ENCODE results near the gene CFAP126. TPM values are rescaled to one million over a fixed set of nuclear protein-coding genes. Genes with fewer than 3 reads are reported as not detected.
"Not testable (repeated sequence)": the region's sequence is repeated elsewhere in the genome, so short reads cannot be mapped to it uniquely, and the experiment has no call there.

The CFAP126 gene
- total and polyA plus RNA-seq, 4 experiments from 2014 or later: not detected

- DNase-seq; H3K4me3 ChIP-seq (ENCODE audit: low read length in 2 of 2); H3K9me3 ChIP-seq (ENCODE audit: control insufficient read depth in 1 of 2, low read length in 2 of 2); H3K27ac Mint-ChIP-seq; H3K36me3 ChIP-seq (ENCODE audit: insufficient read depth, low read length); POLR2A ChIA-PET (ENCODE audit: partially characterized antibody); H3K4me3 Mint-ChIP-seq; H3K27ac ChIP-seq (ENCODE audit: low read depth, low read length); H3K27me3 Mint-ChIP-seq; CTCF ChIA-PET (ENCODE audit: partially characterized antibody); H3K27me3 ChIP-seq (ENCODE audit: insufficient read depth, low read length); intact Hi-C loops (cut with micrococcal nuclease): not testable (repeated sequence)
- peaks cover 24% of the 10 kb centered on the region for H3K4me1 ChIP-seq (ENCODE audit: insufficient read depth, low read length)
- Mint-ChIP-seq H3K9me3 (peaks cover 0 to 13% (median 3%) of the 10 kb centered on the region in 8 donors), H3K4me1 (peaks cover 17 to 35% (median 28%) of the 10 kb centered on the region in 4 donors), H3K36me3 (peaks cover 1 to 17% of the 10 kb centered on the region in 2 donors)
Measured at GRCh38 chr1:161406551-161406950, 38.9 kb upstream of the CFAP126 start.

- Histone ChIP-seq H3K36me3 (ENCODE audit: insufficient read depth, low read length) (no peaks in the 10 kb centered on the region), H3K4me1 (ENCODE audit: insufficient read depth, low read length) (peaks cover 21% of the 10 kb centered on the region), H3K27ac (ENCODE audit: low read depth, low read length) (no peak overlapping the region), H3K27me3 (ENCODE audit: insufficient read depth, low read length) (no peaks in the 10 kb centered on the region), H3K4me3 (ENCODE audit: low read length in 2 of 2) (no peak overlapping the region), H3K9me3 (ENCODE audit: control insufficient read depth in 1 of 2, low read length in 2 of 2) (no peaks in the 10 kb centered on the region)
- DNase-seq: no peak
- POLR2A ChIA-PET (ENCODE audit: partially characterized antibody): interaction anchor here (1.5 kb wide), 1 partner anchor 14 kb away, joined by 4 read pairs; no protein-coding TSS in a partner anchor
- peaks cover 13% of the 10 kb centered on the region in 2 donors for H3K36me3 Mint-ChIP-seq
- no peak overlapping the region for H3K4me3 Mint-ChIP-seq
- H3K4me1 Mint-ChIP-seq: peaks cover 14 to 38% (median 26%) of the 10 kb centered on the region in 4 donors
- CTCF ChIA-PET (ENCODE audit: partially characterized antibody): no interaction called here
- no peak overlapping the region for H3K27ac Mint-ChIP-seq
- intact Hi-C loops (cut with micrococcal nuclease): no loop called here
- peaks cover 1 to 5% of the 10 kb centered on the region in 2 donors for H3K27me3 Mint-ChIP-seq
- H3K9me3 Mint-ChIP-seq: peaks cover 0 to 17% (median 3%) of the 10 kb centered on the region in 8 donors
Measured at GRCh38 chr1:161404051-161404597, 36.4 kb upstream of the CFAP126 start.

GRCh38 chr1:161402446-161402845, 34.8 kb upstream of the CFAP126 start:
- ChIA-PET POLR2A (ENCODE audit: partially characterized antibody) (no interaction called here), CTCF (ENCODE audit: partially characterized antibody) (no interaction called here)
- intact Hi-C loops (cut with micrococcal nuclease): no loop called here
- Mint-ChIP-seq H3K36me3 (peaks cover 7 to 17% of the 10 kb centered on the region in 2 donors), H3K9me3 (peaks cover 0 to 17% (median 3%) of the 10 kb centered on the region in 8 donors), H3K4me1 (peaks cover 17 to 42% (median 28%) of the 10 kb centered on the region in 4 donors), H3K27me3 (peaks cover 1 to 8% of the 10 kb centered on the region in 2 donors), H3K27ac (peak overlapping the region in 1 of 7 donors; percentile 100), H3K4me3 (no peak overlapping the region)
- Histone ChIP-seq H3K27ac (ENCODE audit: low read depth, low read length) (no peak overlapping the region), H3K27me3 (ENCODE audit: insufficient read depth, low read length) (no peaks in the 10 kb centered on the region), H3K36me3 (ENCODE audit: insufficient read depth, low read length) (no peaks in the 10 kb centered on the region), H3K4me3 (ENCODE audit: low read length in 2 of 2) (no peak overlapping the region), H3K9me3 (ENCODE audit: control insufficient read depth in 1 of 2, low read length in 2 of 2) (no peaks in the 10 kb centered on the region), H3K4me1 (ENCODE audit: insufficient read depth, low read length) (peaks cover 23% of the 10 kb centered on the region)
- no peak for DNase-seq

GRCh38 chr1:161399257-161399998, 31.8 kb upstream of the CFAP126 start:
- no peaks in the 10 kb centered on the region for H3K36me3 ChIP-seq (ENCODE audit: insufficient read depth, low read length)
- Mint-ChIP-seq H3K4me3 (peak overlapping the region; percentile 94 to 100 (median 97)), H3K4me1 (peaks cover 16 to 42% (median 27%) of the 10 kb centered on the region in 4 donors), H3K9me3 (peaks cover 0 to 17% (median 3%) of the 10 kb centered on the region in 8 donors), H3K36me3 (peaks cover 3 to 16% of the 10 kb centered on the region in 2 donors), H3K27me3 (peaks cover 1 to 8% of the 10 kb centered on the region in 2 donors), H3K27ac (peak overlapping the region; percentile 98 to 100 (median 100))
- H3K27me3 ChIP-seq (ENCODE audit: insufficient read depth, low read length): no peaks in the 10 kb centered on the region
- CTCF ChIA-PET (ENCODE audit: partially characterized antibody): interaction anchor here (0.6 to 1.7 kb wide), 3 partner anchors 9 to 174 kb away, joined by 3 to 14 read pairs (median 3); partner anchors contain the start of gene TOMM40L
- H3K9me3 ChIP-seq (ENCODE audit: control insufficient read depth in 1 of 2, low read length in 2 of 2): no peaks in the 10 kb centered on the region
- peaks cover 23% of the 10 kb centered on the region for H3K4me1 ChIP-seq (ENCODE audit: insufficient read depth, low read length)
- H3K4me3 ChIP-seq (ENCODE audit: low read length in 2 of 2): peak overlapping the region; percentile 49 to 65
- H3K27ac ChIP-seq (ENCODE audit: low read depth, low read length): peak overlapping the region; percentile 97
- POLR2A ChIA-PET (ENCODE audit: partially characterized antibody): interaction anchor here (0.8 to 2.3 kb wide), 8 partner anchors 10 to 327 kb away, joined by 3 to 27 read pairs (median 6); partner anchors contain the start of gene TOMM40L
- intact Hi-C loops (cut with micrococcal nuclease): loop anchor here (1.0 to 10.0 kb wide), 4 partner anchors 9 to 365 kb away; partner anchors contain the start of genes ATF6 and HSPA6
- DNase-seq: peak; percentile 92 to 95 (median 93)

GRCh38 chr1:161398900-161399256, 31.2 kb upstream of the CFAP126 start:
- DNase-seq: no peak
- Mint-ChIP-seq H3K27me3 (peaks cover 1 to 8% of the 10 kb centered on the region in 2 donors), H3K9me3 (peaks cover 0 to 14% (median 0%) of the 10 kb centered on the region in 8 donors), H3K4me1 (peaks cover 13 to 40% (median 24%) of the 10 kb centered on the region in 4 donors), H3K4me3 (peak overlapping the region; percentile 94 to 100 (median 97)), H3K36me3 (peaks cover 0 to 16% of the 10 kb centered on the region in 2 donors), H3K27ac (peak overlapping the region; percentile 98 to 100 (median 100))
- H3K36me3 ChIP-seq (ENCODE audit: insufficient read depth, low read length): no peaks in the 10 kb centered on the region
- no peaks in the 10 kb centered on the region for H3K9me3 ChIP-seq (ENCODE audit: control insufficient read depth in 1 of 2, low read length in 2 of 2)
- peak overlapping the region; percentile 97 for H3K27ac ChIP-seq (ENCODE audit: low read depth, low read length)
- H3K27me3 ChIP-seq (ENCODE audit: insufficient read depth, low read length): no peaks in the 10 kb centered on the region
- intact Hi-C loops (cut with micrococcal nuclease): loop anchor here (1.0 to 10.0 kb wide), 4 partner anchors 9 to 366 kb away; partner anchors contain the start of genes ATF6 and HSPA6
- CTCF ChIA-PET (ENCODE audit: partially characterized antibody): no interaction called here
- peaks cover 23% of the 10 kb centered on the region for H3K4me1 ChIP-seq (ENCODE audit: insufficient read depth, low read length)
- POLR2A ChIA-PET (ENCODE audit: partially characterized antibody): interaction anchor here (1.0 kb wide), 1 partner anchor 85 kb away, joined by 3 read pairs; the partner anchor contains the start of gene SDHC
- H3K4me3 ChIP-seq (ENCODE audit: low read length in 2 of 2): peak overlapping the region; percentile 49 to 65

GRCh38 chr1:161397038-161397437, 29.4 kb upstream of the CFAP126 start:
- intact Hi-C loops (cut with micrococcal nuclease): loop anchor here (10.0 kb wide), 2 partner anchors 128 to 368 kb away; partner anchors contain the start of genes ATF6 and HSPA6
- POLR2A ChIA-PET (ENCODE audit: partially characterized antibody): not testable (repeated sequence)

More at GRCh38 chr1:161397038-161397437, 29.4 kb upstream of the CFAP126 start:
- Mint-ChIP-seq H3K4me3 (peak overlapping the region in 3 of 8 donors; percentile 29 to 57 (median 49)), H3K9me3 (peaks cover 0 to 13% (median 0%) of the 10 kb centered on the region in 8 donors), H3K4me1 (peaks cover 11 to 37% (median 21%) of the 10 kb centered on the region in 4 donors), H3K36me3 (peaks cover 0 to 16% of the 10 kb centered on the region in 2 donors), H3K27ac (peak overlapping the region in 4 of 7 donors; percentile 42 to 100 (median 62))
- not testable (repeated sequence) for DNase-seq; H3K36me3 ChIP-seq (ENCODE audit: insufficient read depth, low read length); H3K27ac ChIP-seq (ENCODE audit: low read depth, low read length); H3K9me3 ChIP-seq (ENCODE audit: control insufficient read depth in 1 of 2, low read length in 2 of 2); H3K4me3 ChIP-seq (ENCODE audit: low read length in 2 of 2); H3K27me3 ChIP-seq (ENCODE audit: insufficient read depth, low read length); H3K27me3 Mint-ChIP-seq
- H3K4me1 ChIP-seq (ENCODE audit: insufficient read depth, low read length): peaks cover 23% of the 10 kb centered on the region
- CTCF ChIA-PET (ENCODE audit: partially characterized antibody): interaction anchor here (1.0 kb wide), 1 partner anchor 170 kb away, joined by 3 read pairs; no protein-coding TSS in a partner anchor

All from CD4-positive, alpha-beta memory T cell (primary cell).